Measurements from ENCODE around the gene SIRPA.

Gene SIRPA

DNA sequence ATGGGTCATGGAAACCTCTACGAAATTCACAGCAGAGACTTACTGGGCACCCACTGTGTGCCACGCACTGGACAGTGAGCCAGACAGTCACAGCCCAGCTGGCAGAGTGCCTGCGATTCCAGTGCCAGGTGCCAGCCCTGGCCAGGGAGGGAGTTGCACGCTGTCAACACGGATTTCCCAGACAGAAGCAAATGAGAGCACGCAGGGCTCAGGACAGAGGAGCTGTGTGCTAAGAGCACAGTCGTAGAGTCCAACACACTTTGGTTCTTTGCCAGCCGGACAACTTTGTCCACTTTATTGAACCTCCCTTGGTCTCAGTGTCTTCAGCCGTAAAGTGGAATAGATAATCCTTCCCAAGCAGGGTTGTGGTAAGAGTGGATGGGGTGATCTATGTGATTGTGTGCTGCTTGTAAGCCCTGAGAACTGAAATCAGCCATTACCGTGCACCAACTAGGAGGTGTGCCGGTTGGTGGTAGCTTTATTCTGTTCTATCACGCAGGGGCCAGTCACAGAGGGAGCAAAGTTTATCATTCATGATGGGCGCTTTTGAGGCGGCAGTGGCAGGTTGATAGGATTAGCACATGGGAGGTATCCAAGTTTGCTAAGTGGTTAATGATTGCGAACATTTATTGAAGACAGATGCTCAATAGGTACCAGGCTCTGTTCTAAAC is 40.6 kb downstream of the SIRPA start:
- no peak for DNase-seq

DNA sequence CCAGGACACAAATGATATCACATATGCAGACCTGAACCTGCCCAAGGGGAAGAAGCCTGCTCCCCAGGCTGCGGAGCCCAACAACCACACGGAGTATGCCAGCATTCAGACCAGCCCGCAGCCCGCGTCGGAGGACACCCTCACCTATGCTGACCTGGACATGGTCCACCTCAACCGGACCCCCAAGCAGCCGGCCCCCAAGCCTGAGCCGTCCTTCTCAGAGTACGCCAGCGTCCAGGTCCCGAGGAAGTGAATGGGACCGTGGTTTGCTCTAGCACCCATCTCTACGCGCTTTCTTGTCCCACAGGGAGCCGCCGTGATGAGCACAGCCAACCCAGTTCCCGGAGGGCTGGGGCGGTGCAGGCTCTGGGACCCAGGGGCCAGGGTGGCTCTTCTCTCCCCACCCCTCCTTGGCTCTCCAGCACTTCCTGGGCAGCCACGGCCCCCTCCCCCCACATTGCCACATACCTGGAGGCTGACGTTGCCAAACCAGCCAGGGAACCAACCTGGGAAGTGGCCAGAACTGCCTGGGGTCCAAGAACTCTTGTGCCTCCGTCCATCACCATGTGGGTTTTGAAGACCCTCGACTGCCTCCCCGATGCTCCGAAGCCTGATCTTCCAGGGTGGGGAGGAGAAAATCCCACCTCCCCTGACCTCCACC is 42.2 kb downstream of the SIRPA start:
- no peak for DNase-seq

DNA sequence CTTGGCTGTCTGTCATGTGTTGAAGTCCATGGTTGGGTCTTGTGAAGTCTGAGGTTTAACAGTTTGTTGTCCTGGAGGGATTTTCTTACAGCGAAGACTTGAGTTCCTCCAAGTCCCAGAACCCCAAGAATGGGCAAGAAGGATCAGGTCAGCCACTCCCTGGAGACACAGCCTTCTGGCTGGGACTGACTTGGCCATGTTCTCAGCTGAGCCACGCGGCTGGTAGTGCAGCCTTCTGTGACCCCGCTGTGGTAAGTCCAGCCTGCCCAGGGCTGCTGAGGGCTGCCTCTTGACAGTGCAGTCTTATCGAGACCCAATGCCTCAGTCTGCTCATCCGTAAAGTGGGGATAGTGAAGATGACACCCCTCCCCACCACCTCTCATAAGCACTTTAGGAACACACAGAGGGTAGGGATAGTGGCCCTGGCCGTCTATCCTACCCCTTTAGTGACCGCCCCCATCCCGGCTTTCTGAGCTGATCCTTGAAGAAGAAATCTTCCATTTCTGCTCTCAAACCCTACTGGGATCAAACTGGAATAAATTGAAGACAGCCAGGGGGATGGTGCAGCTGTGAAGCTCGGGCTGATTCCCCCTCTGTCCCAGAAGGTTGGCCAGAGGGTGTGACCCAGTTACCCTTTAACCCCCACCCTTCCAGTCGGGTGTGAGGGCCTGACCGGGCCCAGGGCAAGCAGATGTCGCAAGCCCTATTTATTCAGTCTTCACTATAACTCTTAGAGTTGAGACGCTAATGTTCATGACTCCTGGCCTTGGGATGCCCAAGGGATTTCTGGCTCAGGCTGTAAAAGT is 43.5 kb downstream of the SIRPA start:
- no peak for DNase-seq

DNA sequence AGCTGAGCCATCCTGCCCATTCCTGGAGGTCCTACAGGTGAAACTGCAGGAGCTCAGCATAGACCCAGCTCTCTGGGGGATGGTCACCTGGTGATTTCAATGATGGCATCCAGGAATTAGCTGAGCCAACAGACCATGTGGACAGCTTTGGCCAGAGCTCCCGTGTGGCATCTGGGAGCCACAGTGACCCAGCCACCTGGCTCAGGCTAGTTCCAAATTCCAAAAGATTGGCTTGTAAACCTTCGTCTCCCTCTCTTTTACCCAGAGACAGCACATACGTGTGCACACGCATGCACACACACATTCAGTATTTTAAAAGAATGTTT is 44.0 kb downstream of the SIRPA start:
- no peak for DNase-seq

DNA sequence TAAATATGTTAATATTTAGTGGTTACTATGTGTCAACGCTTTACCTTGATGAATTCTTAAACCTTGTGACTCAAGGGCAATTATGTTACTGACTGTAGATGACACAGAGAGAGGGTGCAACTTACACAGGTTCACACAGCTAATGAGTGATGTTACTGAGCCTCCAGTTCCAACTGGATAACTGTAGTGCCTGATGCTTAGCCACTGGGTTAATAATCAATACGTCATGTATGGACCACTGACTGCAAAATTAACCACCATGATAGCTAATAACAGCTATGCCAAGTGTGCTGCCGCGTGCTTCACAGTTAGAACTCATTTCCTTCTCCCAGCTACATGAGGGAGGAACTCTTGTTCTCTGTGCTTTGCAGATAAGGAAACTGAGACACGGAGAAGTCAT is 45.4 kb downstream of the SIRPA start:
- DNase-seq: no peak

DNA sequence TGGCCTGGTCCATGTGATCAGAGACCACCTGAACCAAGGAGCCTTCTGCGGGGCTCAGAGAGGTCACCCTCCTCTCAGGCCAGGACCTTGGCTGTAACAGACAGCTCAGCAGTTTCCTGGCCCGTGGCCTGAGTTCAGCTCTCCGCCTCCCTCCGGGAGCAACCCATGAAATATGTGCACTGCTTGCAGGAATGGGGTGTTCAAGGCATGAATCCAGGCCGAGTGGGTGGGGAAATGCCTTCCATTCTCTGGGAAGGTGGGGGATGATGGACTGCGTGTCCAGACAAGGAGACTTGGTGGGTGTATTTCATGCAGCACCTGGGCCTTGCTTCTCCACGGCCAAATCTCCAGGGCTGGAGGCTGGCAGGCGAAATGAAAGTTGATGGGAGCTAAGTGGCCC is 46.0 kb downstream of the SIRPA start:
- no peak for DNase-seq

DNA sequence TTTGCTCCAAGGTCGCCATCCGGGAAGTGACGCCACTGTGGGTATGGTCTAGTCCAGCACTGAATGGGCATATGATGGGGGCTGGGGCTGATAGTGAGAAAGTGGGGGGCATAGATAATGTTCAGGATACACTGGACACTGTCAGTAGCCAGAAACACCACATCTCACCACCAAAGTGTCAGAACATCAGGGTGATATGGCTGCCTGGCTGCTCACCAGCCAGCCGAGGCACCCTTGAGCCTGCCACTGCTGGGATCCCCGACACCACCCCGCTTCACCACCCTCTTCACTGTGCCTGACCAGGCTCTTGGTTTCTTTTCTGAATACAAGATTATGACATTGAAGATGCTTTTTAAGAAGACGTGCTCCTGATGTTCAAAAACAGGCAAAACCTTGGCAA is 46.9 kb downstream of the SIRPA start:
- no peak for DNase-seq

DNA sequence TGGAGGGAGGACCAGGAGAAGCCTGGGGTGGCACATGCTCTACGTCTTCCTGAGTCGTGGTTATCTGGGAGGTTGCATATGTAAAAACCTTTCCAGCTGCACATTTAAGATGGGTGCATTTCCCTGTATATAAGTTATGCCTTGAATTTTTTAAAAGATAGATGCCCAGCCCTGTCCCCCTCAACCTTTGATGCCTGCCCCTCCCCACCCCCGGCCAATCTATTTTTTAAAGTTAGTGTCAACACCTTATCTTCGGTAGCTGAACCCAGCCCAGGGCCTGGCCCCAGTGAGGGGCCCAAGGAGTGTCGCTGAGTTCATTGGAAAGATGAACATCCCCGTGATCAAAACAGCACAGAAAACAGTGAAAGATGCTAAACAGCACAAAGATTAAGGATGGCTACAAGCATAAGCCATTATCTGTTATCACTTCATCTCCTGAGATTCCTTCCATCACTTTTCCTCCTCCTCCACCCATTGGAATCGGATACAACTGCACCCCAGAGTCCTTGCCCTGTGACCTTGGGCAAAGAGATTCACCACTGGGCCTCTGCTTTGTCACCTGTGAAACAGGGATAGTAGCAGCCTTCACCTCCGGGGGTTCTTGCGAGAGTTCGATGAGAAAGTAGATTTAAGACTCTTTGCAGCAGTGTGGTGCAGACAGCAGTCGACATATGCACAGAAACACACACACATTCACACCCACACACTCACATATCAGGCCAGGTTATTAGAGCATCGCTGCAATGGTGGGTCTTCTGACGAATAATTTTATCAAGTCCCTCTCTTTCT is 47.5 kb downstream of the SIRPA start:
- DNase-seq: no peak

DNA sequence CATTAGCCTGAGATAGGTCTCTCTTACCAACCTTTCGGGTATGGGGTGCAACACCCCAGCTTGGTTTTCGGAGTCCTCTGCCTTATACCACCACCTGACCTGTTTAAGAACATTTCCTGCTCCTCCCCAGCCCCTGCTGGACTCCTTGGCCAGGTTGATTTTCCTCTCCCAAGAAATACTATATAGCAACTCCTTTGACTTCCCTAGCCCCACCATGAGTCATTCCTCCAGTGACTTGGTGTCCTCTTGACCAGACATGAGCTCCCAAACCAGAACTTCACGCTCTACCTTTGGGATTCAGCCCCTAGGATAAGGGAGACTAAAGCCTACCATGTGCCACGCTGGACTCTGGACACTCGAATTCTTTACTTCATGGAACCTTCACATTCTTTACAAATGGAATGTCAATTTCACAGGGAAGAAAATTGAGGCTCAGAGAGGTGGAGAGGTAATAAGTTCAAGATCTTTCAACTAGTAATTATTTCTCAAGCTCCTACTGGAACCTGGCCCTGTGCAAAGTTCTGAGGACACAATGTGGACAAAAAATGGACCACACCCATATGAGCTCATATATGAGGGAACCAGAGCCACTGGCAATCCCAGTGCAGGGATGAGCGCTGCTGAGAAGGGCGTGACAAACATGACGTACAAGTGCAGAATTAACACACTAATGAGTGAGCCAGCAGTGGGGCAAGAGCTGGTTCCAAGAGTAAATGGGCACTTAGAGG is 48.2 kb downstream of the SIRPA start:
- no peak for DNase-seq

DNA sequence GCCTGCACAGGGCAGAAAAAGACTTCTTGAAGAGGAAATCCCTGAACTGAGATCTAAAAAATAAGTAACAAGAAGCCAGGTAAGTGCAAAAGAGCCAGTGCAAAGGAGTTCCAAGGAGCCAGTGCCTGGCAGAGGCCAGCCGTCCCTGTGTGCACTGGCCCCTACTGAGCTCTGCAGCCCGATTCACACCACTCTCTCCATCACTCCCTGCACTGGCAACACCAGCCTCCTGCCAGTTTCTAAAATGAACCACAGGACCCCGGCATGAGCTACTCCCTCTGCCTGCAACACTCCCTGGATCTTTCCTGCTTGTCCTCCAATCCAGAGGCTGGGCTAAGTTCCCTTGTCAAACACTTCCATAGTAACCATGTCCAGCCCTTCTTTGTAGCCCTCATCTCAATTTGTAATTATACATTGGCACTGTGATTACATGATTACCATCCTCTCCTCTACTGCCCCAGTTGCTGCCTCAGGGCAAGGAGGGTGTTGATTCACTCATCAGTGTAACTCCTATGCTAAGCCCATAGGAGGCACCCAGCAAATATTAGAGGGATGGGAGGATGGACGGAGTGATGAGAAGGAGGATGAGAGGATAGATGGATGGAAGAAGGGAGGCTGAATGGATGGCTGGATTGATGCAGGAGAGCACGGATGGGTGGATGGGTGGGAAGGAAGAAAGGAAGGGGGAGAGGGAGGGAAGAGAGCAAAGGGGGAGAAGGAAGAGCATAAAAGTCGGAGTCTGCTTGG is 49.3 kb downstream of the SIRPA start:
- DNase-seq: no peak

DNA sequence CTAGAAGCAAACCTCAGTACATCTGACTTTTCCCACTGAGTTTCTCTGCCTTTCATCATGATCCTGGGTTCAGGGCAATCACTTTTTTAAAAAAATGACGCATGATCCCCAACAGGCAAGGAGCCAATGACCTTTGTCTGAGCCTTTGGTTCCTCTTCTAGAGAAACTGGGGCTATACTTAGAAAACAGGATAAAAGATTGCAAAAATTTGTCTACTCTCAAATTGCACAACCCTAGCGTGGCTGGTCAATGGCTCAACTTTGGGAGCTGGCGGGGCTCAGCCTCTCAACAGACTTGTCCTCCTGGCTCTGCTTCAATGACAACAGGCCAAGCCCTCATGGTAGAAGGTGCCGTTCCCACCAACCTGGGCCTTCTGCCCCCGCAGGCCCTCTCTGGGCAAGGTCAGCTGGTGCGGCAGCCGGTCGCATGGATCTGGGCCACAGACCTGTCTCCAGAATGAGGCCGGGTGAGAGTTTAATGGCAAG is 50.0 kb downstream of the SIRPA start:
- no peak for DNase-seq

DNA sequence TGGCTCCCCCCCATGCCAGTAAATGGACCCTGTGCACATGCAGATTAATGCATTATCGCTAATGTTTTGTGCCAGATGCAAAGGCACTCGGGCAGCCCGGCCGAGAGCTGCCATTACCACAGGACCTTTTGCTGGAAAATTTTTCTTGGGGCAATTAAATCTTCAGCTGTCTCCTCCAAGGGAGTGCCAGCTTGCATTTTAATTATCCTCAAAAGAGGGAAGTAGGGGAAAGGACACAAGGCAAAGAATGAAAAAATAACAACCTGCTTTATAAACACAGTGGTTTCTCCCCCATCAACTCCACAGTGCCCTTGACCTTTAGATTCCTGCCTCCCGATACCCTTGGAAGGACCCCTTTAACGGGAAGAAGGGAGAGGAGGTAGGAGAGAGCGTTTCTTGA is 50.5 kb downstream of the SIRPA start:
- no peak for DNase-seq

DNA sequence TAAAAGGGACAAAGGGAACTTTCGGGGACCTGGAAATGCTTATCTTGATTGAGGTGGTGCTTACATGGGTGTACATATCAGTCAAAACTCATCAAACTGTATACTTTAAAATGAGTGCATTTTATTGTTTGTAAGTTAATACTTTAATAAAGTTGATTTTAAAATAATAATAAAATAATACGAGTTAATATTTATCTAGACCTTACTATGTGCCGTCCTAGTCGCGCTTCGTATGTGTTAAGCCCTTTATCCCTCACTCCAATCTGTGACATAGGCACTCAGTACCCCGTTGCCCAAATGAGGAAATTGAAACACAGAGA is 51.2 kb downstream of the SIRPA start:
- DNase-seq: no peak

DNA sequence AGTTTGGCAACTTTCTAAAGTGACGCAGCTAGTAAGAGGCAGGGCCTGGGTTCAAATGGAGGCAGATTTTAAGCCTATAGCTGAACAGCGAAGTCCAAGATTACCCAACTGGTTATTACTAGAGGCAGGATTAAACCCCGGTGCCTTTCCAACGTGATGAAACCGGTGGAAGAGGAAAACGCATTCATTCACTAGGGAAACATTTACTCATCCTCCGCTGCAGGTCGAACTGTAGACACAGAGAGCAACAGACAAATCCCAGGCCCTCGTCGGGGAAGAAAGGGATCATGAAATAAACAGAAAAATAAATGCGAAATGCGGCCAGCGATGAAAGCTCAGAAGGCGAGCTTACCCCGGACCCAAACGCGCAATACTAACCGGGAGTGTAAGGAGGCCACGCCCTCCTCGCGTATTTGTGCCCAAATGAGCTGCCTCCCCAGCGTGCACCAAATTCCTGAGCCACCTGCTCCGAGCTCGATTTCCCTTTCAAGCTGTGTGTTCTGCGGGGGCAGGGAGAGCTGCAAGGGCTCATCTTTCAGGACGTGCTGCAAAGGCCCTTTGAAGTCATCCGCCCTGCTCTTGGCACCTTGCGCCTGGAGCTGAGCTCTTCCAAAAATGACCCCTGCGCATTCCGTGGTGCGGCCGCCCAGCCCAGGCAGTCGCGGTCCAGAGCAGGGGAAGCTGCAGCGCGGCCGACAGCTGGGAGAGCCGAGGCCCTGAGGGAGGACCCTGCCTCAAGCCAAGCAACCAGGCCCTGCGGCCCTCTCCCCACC is 51.7 kb downstream of the SIRPA start:
- DNase-seq: no peak

DNA sequence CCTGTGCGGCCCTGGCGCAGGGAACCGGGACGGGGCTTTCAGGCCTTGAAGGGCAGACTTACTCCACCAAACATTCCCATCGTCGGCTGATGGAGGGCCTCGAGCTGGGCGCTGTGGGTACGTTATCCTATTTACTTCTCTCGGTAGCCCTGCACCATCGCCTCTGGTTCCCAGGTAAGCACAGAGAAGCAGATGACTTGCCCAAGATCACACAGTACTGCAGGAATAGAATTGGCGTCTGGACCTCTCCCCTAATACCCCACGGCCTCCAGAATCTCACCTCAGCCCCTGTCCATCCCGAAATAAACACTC is 52.3 kb downstream of the SIRPA start:
- no peak for DNase-seq

DNA sequence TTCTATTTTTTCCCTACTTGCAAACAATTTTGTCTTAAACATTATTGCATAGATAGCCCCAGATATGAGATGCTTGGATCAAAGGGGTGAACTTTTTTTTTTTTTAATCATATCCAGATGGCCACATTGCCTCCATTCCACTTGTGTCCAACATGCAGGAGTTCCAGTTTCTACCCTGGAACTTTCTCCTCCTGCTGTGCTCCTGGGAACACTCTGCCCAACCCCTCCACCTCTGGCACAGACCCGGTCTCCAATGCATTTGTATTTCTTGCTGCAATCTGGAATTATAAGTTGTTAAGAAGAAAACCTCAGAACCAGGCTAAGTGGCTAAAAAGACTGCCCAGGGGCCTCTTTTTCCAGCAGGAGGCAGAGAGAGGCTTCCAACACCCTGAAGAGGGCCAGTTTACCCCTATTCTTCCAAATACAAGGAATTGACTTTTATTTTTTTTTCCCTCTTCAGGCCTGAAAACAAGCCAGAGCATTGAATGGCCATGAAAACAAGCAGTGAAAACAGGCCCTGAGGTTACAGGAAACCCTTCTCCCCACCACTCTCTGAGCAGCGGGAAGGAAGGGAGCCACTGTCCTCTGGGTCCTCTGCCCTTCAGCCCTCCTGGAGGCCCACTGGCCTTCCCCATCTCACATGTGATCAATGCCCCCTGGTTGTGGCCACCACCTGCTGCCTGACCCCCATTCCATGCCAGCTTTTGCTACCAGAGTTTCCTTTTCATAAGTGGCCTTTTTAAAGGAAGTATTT is 54.3 kb downstream of the SIRPA start:
- DNase-seq: no peak

DNA sequence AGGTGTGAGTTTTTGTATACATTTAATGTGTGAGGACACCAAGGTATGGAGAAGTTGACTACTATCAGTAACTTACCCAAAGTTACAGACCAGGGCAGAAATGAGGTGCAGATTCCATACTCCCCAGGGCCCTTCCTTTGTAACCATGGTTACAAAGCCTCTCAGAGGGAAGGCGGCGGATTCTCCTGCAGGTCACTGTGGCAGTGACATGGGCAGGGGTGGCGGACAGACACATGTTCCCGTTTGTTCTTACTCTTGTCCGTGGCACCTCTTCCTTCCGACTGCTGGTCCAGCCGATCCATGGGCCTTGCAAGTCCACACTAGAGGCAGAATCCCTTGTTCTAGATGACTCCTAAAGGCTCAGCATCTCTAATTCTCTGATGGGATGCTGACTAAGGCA is 55.6 kb downstream of the SIRPA start:
- DNase-seq: no peak

DNA sequence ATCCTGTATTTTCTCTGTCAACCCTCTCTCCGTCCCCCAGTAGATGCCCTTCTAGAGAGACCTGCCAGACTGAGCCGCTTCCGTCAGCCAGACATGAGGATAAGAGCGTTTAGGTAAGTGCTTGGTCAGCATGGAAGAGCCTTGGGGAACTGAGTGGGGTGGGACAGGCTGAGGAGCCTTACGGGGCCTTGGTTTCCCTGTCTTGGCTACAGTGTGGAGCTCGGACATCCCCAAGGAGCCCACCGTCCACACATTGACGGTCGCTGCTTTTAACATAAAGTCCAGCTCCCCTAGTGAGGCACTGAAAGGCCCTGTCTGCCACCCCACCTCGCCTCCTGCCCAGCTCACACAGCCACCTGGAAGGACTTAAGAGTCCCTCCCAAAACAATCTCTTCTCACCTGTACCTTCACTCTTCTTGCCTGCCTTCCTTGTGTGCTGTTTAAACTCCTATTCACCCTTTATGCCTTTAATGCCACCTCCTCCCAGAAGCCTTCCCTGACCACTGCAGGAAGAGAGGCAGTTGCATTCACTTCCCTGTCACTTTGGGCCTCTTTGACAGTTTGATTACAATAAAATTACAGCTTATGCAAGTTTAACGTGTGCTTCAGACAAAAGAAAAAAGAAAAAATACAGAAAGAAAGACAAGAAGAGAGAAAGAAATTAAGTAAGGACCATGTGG is 56.4 kb downstream of the SIRPA start:
- no peak for DNase-seq

DNA sequence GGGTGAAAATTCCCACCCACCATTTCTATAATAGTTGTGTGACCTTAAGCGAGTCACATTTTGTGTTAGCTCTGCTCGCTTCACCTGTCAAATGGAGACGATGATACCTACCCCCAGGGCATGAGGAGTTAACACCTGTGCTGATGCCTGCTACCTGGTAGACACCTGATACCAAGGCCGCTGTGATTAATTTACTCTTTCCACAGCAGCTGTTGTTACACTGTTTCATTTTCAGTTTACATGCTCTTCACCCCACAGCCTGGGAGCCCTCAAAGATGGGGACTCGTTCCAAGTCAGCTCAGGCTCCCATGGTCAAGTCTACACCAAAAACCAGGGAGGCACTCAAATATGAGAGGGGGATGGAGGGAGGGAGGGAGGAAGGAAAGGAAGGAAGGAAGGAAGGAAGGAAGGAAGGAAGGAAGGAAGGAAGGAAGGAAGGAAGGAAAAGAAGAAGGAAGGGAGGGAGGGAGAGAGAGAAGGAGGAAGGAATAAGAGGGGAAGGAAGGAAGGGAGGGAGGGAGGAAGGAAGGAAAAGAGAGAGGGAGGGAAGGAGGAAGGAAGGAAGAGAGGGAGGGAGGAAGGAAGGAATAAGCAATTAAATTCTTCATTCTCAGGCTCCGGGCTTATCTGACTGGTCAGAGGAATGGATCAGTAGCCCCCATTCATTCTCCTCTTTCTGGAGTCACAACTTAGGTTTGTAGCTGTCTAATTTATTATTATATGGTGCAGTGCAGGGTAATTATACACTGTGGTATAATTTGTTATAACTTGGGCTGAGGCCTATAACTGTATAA is 57.7 kb downstream of the SIRPA start:
- no peak for DNase-seq

All from DMS 273 treated with DMSO at 0.1 percent for 48 hours (cell line).